GM23338 (cell line): ENCODE results near the gene NRGN. TPM values are rescaled to one million over a fixed set of nuclear protein-coding genes. Genes with fewer than 3 reads are reported as not detected.
A peak's percentile ranks its signal among the peaks of the same experiment; 100 is the strongest.

ENCODE experiments used
- ATAC-seq: fragments of 200-7000 bp; cut with Tn5 transposase; 3 replicates; pipeline ENCODE4 v1.9.1; 2020
- DNase-seq: peaks from one replicate; pipeline ENCODE4 v3.0.0-alpha.2; 2015; ENCODE audit warnings: low spot score
- H2AFZ ChIP-seq: fragments of 200-600 bp; sonication (generic); 2 replicates; pipeline ENCODE4 v1.8.0; 2016; ENCODE audit warnings: antibody characterized with exemption, mild to moderate bottlenecking, moderate library complexity
- H3F3A ChIP-seq: fragments of 200-600 bp; sonication (generic); replicated peaks from 2 replicates; pipeline ENCODE4 v1.8.0; 2017; ENCODE audit warnings: antibody characterized with exemption, mixed run types, low read depth
- H3K27ac ChIP-seq: fragments of 200-600 bp; sonication (generic); 2 replicates; pipeline ENCODE4 v1.6.1; 2016; ENCODE audit warnings: low read depth
- H3K27me3 ChIP-seq: fragments of 200-600 bp; sonication (generic); 2 replicates; pipeline ENCODE4 v1.8.0; 2016; ENCODE audit warnings: mild to moderate bottlenecking, mixed run types, moderate library complexity; ENCODE audit not compliant: insufficient read depth
- H3K36me3 ChIP-seq: fragments of 200-600 bp; sonication (generic); 2 replicates; pipeline ENCODE4 v1.8.0; 2016; ENCODE audit warnings: mild to moderate bottlenecking; ENCODE audit not compliant: insufficient read depth
- H3K4me1 ChIP-seq: fragments of 200-600 bp; sonication (generic); 2 replicates; pipeline ENCODE4 v1.8.0; 2016; ENCODE audit warnings: mild to moderate bottlenecking, moderate library complexity; ENCODE audit not compliant: insufficient read depth
- H3K4me2 ChIP-seq: fragments of 200-600 bp; sonication (generic); 2 replicates; pipeline ENCODE4 v1.7.1; 2017; ENCODE audit warnings: mixed run types
- H3K4me3 ChIP-seq: fragments of 200-600 bp; sonication (generic); 2 replicates; pipeline ENCODE4 v1.6.1; 2016; ENCODE audit warnings: mixed run types
- H3K79me2 ChIP-seq: fragments of 200-600 bp; sonication (generic); replicated peaks from 2 replicates; pipeline ENCODE4 v1.8.0; 2017; ENCODE audit warnings: mild to moderate bottlenecking; ENCODE audit not compliant: insufficient read depth
- H3K9me2 ChIP-seq: fragments of 200-600 bp; sonication (generic); 2 replicates; pipeline ENCODE4 v1.8.0; 2017; ENCODE audit not compliant: insufficient read depth
- H4K20me1 ChIP-seq: fragments of 200-600 bp; sonication (generic); replicated peaks from 2 replicates; pipeline ENCODE4 v1.8.0; 2017; ENCODE audit warnings: mild to moderate bottlenecking; ENCODE audit not compliant: insufficient read depth
- H3K27ac Mint-ChIP-seq: 2 replicates; pipeline ENCODE4 v1.8.0; 2020; ENCODE audit warnings: inconsistent platforms, mild to moderate bottlenecking, moderate library complexity, mixed read lengths
- H3K27me3 Mint-ChIP-seq: 3 replicates; pipeline ENCODE4 v1.8.0; 2022; ENCODE audit warnings: low read depth, mild to moderate bottlenecking, moderate library complexity, mixed read lengths, inconsistent platforms; ENCODE audit not compliant: insufficient read depth, poor library complexity
- H3K36me3 Mint-ChIP-seq: 3 replicates; pipeline ENCODE4 v1.8.0; 2021; ENCODE audit warnings: low read depth, mild to moderate bottlenecking, inconsistent platforms, moderate library complexity, mixed read lengths
- H3K4me1 Mint-ChIP-seq: 3 replicates; pipeline ENCODE4 v1.8.0; 2020; ENCODE audit warnings: mild to moderate bottlenecking, inconsistent platforms, mixed read lengths
- H3K4me3 Mint-ChIP-seq: 3 replicates; pipeline ENCODE4 v1.8.0; 2021; ENCODE audit warnings: moderate library complexity, mild to moderate bottlenecking, inconsistent platforms, mixed read lengths
- H3K9me3 Mint-ChIP-seq: 3 replicates; pipeline ENCODE4 v1.8.0; 2020; ENCODE audit warnings: moderate library complexity, mild to moderate bottlenecking, inconsistent platforms, mixed read lengths
- CREB1 ChIP-seq: fragments of 250-450 bp; sonication (Bioruptor Pico); IDR thresholded peaks from 2 replicates; pipeline ENCODE4 v1.5.0; 2020; ENCODE audit warnings: low read depth, mild to moderate bottlenecking, moderate library complexity
- CTCF ChIP-seq, 2 experiments: fragments of 200-600 bp in 1 of 2; sonication (generic) in 1 of 2; conservative IDR thresholded peaks; 2 replicates each; pipeline versions ENCODE4 v1.5.1 to v1.6.1; 2016 to 2017; ENCODE audit warnings: antibody characterized with exemption in 2 of 2, low read depth in 2 of 2, mild to moderate bottlenecking in 2 of 2, moderate library complexity in 1 of 2
- EZH2 ChIP-seq: fragments of 200-600 bp; sonication (generic); IDR thresholded peaks from one replicate; pipeline ENCODE4 v1.8.0; 2017; ENCODE audit warnings: antibody characterized with exemption, mild to moderate bottlenecking, low read depth; ENCODE audit not compliant: unreplicated experiment
- JUNB ChIP-seq: IDR thresholded peaks from one replicate; pipeline ENCODE4 v1.6.1; 2016; ENCODE audit warnings: antibody characterized with exemption; ENCODE audit not compliant: unreplicated experiment
- POLR2AphosphoS5 ChIP-seq: IDR thresholded peaks from 2 replicates; pipeline ENCODE4 v1.6.1; 2016; ENCODE audit warnings: antibody characterized with exemption, low read depth
- REST ChIP-seq: IDR thresholded peaks from one replicate; pipeline ENCODE4 v1.6.1; 2018; ENCODE audit warnings: antibody characterized with exemption; ENCODE audit not compliant: unreplicated experiment
- STAT1 ChIP-seq: IDR thresholded peaks from one replicate; pipeline ENCODE4 v1.6.1; 2016; ENCODE audit warnings: antibody characterized with exemption; ENCODE audit not compliant: unreplicated experiment
- ZNF114 ChIP-seq: fragments of 250-450 bp; sonication (Bioruptor Pico); IDR thresholded peaks from 2 replicates; pipeline ENCODE4 v1.5.0; 2020; ENCODE audit warnings: mild to moderate bottlenecking, moderate library complexity
- polyA plus RNA-seq: library from polyadenylated mRNA; unstranded; fragments of >200 nt; fragmentation: Nextera tagmentation; extraction: Ambion mirVana; gene quantifications from 2 replicates; pipeline ENCODE4 v1.2.1, GENCODE V29; 2016
- total RNA-seq: library from RNA; depleted of rRNA; stranded (reverse); fragments of >200 nt; shearing (Covaris generic); gene quantifications from 2 replicates; pipeline ENCODE4 v1.2.3, GENCODE V29; 2014
- TF ChIP-seq, protein P1 (sequence below): IDR thresholded peaks from 2 replicates; pipeline ENCODE4 v1.6.1; 2016; ENCODE audit warnings: antibody characterized with exemption
- TF ChIP-seq, protein P2 (sequence below): fragments of 250-450 bp; sonication (Bioruptor Pico); IDR thresholded peaks from 2 replicates; pipeline ENCODE4 v1.5.0; 2020; ENCODE audit warnings: mild to moderate bottlenecking, moderate library complexity

The NRGN gene
- total and polyA plus RNA-seq, 2 experiments from 2014 or later = 0.24 to 0.61 TPM

GRCh38 chr11:124762624-124763155 lies 22.9 kb downstream of the NRGN start:
- Mint-ChIP-seq H3K27ac (no peak overlapping the region), H3K4me3 (peak overlapping the region; percentile 80), H3K4me1 (peaks cover 38% of the 10 kb centered on the region), H3K27me3 (peaks cover 53% of the 10 kb centered on the region), H3K36me3 (peaks cover 17% of the 10 kb centered on the region; the same call in 2 of the 3 replicates), H3K9me3 (no peaks in the 10 kb centered on the region; the same call in 1 of the 3 replicates)
- no peaks in the 10 kb centered on the region for H3K79me2 ChIP-seq
- no peak overlapping the region for H3K27ac ChIP-seq
- H3K4me2 ChIP-seq = peak overlapping the region; percentile 96
- H2AFZ ChIP-seq = no peak overlapping the region
- ATAC-seq = peak; percentile 1; the same call in 2 of the 3 replicates
- peaks cover 38% of the 10 kb centered on the region for H3K4me1 ChIP-seq
- H3K9me2 ChIP-seq = no peaks in the 10 kb centered on the region
- peaks cover 54% of the 10 kb centered on the region for H3K27me3 ChIP-seq
- H3K4me3 ChIP-seq = peak overlapping the region; percentile 74
- peaks cover 9% of the 10 kb centered on the region; the same call in 1 of the 2 replicates for H3K36me3 ChIP-seq
- no peak for DNase-seq
- H4K20me1 ChIP-seq = peaks cover 18% of the 10 kb centered on the region; the same call in 1 of the 2 replicates
- H3F3A ChIP-seq = peaks cover 6% of the 10 kb centered on the region; the same call in 1 of the 2 replicates
- TF ChIP-seq STAT1 (no peak), ZNF114 (no peak), CTCF (conservative IDR thresholded peaks at IDR 0.05; ENCODE audit: low read depth in 2 of 2) (no peak), REST (no peak), EZH2 (peak; percentile 73), JUNB (no peak), POLR2AphosphoS5 (no peak; the same call in 1 of the 2 replicates), CREB1 (CRISPR knock-in tag) (no peak)
- TF ChIP-seq, protein P1, sequence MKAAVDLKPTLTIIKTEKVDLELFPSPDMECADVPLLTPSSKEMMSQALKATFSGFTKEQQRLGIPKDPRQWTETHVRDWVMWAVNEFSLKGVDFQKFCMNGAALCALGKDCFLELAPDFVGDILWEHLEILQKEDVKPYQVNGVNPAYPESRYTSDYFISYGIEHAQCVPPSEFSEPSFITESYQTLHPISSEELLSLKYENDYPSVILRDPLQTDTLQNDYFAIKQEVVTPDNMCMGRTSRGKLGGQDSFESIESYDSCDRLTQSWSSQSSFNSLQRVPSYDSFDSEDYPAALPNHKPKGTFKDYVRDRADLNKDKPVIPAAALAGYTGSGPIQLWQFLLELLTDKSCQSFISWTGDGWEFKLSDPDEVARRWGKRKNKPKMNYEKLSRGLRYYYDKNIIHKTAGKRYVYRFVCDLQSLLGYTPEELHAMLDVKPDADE = 0 out of 2 replicates have a peak, but pooled peaks have one; percentile 32
- TF ChIP-seq, protein P2, sequence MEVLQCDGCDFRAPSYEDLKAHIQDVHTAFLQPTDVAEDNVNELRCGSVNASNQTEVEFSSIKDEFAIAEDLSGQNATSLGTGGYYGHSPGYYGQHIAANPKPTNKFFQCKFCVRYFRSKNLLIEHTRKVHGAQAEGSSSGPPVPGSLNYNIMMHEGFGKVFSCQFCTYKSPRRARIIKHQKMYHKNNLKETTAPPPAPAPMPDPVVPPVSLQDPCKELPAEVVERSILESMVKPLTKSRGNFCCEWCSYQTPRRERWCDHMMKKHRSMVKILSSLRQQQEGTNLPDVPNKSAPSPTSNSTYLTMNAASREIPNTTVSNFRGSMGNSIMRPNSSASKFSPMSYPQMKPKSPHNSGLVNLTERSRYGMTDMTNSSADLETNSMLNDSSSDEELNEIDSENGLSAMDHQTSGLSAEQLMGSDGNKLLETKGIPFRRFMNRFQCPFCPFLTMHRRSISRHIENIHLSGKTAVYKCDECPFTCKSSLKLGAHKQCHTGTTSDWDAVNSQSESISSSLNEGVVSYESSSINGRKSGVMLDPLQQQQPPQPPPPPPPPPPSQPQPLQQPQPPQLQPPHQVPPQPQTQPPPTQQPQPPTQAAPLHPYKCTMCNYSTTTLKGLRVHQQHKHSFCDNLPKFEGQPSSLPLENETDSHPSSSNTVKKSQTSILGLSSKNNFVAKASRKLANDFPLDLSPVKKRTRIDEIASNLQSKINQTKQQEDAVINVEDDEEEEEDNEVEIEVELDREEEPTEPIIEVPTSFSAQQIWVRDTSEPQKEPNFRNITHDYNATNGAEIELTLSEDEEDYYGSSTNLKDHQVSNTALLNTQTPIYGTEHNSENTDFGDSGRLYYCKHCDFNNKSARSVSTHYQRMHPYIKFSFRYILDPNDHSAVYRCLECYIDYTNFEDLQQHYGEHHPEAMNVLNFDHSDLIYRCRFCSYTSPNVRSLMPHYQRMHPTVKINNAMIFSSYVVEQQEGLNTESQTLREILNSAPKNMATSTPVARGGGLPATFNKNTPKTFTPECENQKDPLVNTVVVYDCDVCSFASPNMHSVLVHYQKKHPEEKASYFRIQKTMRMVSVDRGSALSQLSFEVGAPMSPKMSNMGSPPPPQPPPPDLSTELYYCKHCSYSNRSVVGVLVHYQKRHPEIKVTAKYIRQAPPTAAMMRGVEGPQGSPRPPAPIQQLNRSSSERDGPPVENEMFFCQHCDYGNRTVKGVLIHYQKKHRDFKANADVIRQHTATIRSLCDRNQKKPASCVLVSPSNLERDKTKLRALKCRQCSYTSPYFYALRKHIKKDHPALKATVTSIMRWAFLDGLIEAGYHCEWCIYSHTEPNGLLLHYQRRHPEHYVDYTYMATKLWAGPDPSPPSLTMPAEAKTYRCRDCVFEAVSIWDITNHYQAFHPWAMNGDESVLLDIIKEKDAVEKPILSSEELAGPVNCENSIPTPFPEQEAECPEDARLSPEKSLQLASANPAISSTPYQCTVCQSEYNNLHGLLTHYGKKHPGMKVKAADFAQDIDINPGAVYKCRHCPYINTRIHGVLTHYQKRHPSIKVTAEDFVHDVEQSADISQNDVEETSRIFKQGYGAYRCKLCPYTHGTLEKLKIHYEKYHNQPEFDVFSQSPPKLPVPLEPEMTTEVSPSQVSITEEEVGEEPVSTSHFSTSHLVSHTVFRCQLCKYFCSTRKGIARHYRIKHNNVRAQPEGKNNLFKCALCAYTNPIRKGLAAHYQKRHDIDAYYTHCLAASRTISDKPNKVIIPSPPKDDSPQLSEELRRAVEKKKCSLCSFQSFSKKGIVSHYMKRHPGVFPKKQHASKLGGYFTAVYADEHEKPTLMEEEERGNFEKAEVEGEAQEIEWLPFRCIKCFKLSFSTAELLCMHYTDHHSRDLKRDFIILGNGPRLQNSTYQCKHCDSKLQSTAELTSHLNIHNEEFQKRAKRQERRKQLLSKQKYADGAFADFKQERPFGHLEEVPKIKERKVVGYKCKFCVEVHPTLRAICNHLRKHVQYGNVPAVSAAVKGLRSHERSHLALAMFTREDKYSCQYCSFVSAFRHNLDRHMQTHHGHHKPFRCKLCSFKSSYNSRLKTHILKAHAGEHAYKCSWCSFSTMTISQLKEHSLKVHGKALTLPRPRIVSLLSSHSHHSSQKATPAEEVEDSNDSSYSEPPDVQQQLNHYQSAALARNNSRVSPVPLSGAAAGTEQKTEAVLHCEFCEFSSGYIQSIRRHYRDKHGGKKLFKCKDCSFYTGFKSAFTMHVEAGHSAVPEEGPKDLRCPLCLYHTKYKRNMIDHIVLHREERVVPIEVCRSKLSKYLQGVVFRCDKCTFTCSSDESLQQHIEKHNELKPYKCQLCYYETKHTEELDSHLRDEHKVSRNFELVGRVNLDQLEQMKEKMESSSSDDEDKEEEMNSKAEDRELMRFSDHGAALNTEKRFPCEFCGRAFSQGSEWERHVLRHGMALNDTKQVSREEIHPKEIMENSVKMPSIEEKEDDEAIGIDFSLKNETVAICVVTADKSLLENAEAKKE (CRISPR knock-in tag) = no peak
